HG02763 (cell line): ENCODE data around the gene INCENP.

Experiments used
- ATAC-seq: cut with Tn5 transposase; IDR thresholded peaks from one replicate; pipeline ENCODE4 v1.9.1; 2021; ENCODE audit warnings: mild to moderate bottlenecking, moderate library complexity; ENCODE audit not compliant: unreplicated experiment

INCENP gene

GRCh38 chr11:62124186-62125113 lies 639 bp downstream of the INCENP start:
- peak; percentile 17 for ATAC-seq

GRCh38 chr11:62125316-62125715 lies 1.5 kb downstream of the INCENP start:
- no peak for ATAC-seq

- ATAC-seq: no peak
These were observed 2.1 kb downstream of the INCENP start for GRCh38 chr11:62125881-62126280.

- no peak for ATAC-seq
These were observed 3.6 kb downstream of the INCENP start for GRCh38 chr11:62127426-62127825.

GRCh38 chr11:62127941-62128770 lies 4.3 kb downstream of the INCENP start:
- ATAC-seq: no peak

- ATAC-seq: no peak
These were observed 5.0 kb downstream of the INCENP start for GRCh38 chr11:62128835-62129234.

- no peak for ATAC-seq
These were observed 5.9 kb downstream of the INCENP start for GRCh38 chr11:62129590-62130282.

- no peak for ATAC-seq
These were observed 6.7 kb downstream of the INCENP start for GRCh38 chr11:62130283-62131169.

GRCh38 chr11:62131170-62131464 lies 7.3 kb downstream of the INCENP start:
- ATAC-seq: no peak

- no peak for ATAC-seq
These were observed 8.4 kb downstream of the INCENP start for GRCh38 chr11:62132191-62132590.

GRCh38 chr11:62132689-62133293 lies 9.0 kb downstream of the INCENP start:
- ATAC-seq: no peak

- ATAC-seq: no peak
These were observed 9.7 kb downstream of the INCENP start for GRCh38 chr11:62133328-62134065.

GRCh38 chr11:62137276-62137861 lies 13.6 kb downstream of the INCENP start:
- ATAC-seq: no peak

GRCh38 chr11:62137881-62138629 lies 14.2 kb downstream of the INCENP start:
- ATAC-seq: no peak

- no peak for ATAC-seq
These were observed 15.0 kb downstream of the INCENP start for GRCh38 chr11:62138630-62139425.

GRCh38 chr11:62139526-62140303 lies 15.9 kb downstream of the INCENP start:
- no peak for ATAC-seq
